ENCODE data around the gene RACK1. TPM values are rescaled to one million over a fixed set of nuclear protein-coding genes. Genes with fewer than 3 reads are reported as not detected.
A peak's percentile ranks its signal among the peaks of the same experiment; 100 is the strongest.

Gene RACK1
- polyA plus RNA-seq, 3 donors = 2,869 to 3,030 (median 2,913) TPM

GRCh38 chr5:181199881-181200638, 43.6 kb downstream of the RACK1 start:
- no peak for DNase-seq (ENCODE audit: low read depth in 3 of 3, low spot score in 2 of 3)

DNA sequence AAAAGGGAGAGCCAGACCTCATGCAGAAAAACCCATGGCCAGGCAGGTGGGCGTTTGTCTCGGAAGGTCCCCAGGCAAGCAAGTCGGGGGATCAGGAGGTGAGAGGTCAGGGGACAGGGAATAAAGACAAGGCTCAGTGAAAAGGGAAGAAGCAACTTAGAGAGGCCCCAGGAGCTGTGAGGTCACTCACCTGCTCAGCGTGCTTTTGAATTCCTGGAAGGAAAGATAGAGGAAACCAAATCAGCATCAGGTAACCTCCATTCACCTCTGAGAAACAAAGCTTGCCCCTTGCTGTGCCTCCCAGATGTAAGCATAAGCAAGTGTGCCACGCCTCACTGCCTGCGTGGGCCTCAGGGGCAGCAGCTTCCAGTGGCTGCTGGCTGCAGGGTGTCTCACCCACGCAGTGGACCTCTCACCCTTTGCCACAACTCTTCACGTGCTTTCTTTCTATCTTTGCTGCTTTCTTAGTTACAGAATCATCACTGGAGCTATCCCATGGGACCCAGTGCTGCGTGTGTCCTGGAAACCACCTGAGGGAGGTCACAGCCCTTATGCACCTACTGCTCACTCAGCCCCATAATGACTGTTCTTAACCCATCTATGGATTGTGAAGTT, 44.7 kb downstream of the RACK1 start:
- no peak for DNase-seq (ENCODE audit: low read depth in 3 of 3, low spot score in 2 of 3)

GRCh38 chr5:181198106-181198685, 45.5 kb downstream of the RACK1 start:
- DNase-seq (ENCODE audit: low read depth in 3 of 3, low spot score in 2 of 3) = no peak

DNA sequence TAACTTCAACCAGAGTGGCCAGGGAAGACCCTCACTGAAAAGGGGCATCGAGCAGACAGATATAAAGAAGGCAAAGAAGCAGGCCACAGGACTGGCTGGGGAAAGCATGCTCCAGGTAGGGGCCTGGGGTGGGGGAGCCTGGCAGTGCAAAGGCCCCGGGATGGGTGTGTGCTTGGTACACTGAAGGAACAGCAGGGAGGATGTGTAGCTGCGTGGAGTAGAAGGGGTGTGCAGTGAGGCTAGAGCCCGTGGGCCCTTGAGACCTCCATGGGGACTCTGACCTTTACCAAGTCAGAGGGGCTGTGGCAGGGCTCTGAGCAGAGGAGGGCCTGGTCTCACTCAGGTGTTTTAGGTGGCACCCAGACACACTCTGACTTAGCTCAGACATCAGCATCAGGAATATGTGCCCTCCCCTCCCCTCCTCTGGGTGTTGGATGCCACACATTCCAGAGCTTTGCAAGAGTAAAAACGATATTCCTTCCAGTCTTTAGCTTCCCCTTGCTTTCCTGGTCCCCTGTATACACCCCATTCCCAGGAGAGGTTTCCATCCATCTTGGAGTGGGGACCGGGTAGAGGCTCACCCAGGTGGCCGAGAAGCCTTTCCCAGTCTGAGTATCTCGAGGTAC, 46.3 kb downstream of the RACK1 start:
- DNase-seq (ENCODE audit: low read depth in 3 of 3, low spot score in 2 of 3) = no peak

DNA sequence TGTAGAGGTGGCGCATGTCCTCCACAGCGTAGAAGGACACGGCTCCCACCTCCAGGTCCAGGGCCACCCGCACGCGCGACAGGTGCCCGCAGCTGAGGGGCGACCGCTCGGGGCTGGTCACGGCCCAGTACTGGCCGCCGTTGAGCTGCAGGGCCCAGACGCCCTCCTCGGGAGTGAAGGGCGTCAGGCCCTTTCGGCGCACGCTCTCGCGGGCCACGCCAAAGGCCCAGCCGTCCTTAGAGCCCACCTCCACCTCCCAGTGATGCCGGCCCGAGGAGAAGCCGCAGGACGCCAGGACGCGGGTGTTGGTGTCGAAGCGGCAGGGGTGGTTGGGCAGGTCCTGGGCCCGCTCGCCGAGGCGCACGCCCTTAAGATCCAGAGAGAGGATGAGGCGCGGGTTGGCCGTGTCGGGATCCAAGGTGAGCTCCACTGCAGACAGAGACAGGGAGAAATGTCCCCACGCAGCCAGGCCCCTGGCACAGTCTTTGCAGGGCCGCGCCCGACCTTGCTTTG, 48.4 kb downstream of the RACK1 start:
- no peak for DNase-seq (ENCODE audit: low read depth in 3 of 3, low spot score in 2 of 3)

DNA sequence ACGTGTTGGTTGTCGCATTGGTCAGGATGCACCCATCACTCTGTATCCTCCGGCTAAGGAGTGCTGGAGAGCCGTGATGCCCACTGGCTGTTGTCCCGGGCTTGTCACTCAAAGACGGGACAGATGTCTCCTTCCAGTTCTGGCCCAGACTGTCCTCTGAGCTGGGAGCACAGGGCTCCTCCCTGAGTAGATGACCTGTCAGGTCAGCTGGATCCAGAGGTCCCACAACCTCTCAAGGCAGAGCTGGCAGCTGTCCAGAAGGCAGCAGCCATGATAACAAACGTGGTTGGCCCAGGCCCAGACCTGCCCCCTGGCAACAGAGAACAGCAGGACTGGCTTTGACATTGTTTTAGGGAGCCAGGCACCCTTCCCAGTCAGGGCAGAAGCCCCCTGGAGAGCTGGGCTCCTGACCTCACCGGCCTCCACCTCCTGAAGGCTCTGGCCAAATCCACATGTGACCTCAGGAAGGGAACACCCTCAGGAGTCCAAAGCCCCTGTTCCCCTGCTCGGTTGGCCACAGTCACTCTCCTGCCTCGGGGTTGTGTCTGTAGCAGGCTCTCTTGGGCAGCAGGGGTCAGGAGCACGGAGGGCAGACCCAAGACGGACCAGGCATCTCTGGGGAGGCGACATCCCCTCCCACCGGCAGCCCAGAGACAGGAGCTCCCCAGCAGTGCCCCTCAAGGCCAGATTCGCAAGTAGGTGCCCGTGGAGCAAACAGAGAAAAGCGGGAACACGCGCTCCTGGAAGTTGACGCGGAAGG, 49.0 kb downstream of the RACK1 start:
- no peak for DNase-seq (ENCODE audit: low read depth in 3 of 3, low spot score in 2 of 3)

- DNase-seq (ENCODE audit: low read depth in 3 of 3, low spot score in 2 of 3) = no peak
These were observed 50.0 kb downstream of the RACK1 start for GRCh38 chr5:181193656-181194055.

DNA sequence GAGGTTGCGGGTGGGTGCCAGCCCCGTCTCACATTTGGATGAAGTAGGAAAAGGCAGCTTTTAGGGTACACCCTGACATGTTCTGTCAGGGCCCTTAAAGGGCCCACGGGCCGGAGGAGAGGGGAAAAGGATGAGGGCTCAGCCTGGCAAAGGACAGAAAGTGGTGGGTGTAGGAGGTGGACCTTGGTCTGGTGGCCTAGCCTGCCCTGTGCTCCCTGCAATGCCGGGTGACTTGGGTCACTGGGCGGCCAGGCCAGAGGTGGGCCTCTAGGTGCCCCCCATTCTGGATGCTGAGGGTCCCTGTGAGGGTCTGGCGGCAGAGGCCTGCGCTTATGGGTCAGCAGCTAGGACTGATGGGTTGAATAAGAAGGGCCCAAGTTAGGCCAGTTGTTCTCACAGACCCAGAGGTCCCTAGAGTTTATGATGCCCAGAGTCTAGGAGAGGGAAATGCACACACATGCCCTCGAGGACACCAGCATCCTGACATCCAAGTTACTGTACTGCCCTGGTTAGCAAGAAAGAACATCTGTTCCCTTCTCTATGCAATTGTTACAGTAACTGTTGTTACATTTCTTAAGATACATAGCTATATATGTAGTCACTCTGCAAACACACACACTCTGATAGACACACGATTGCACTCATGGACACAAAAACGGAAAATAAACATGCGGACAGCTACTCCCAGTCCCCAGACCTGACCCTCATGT, 51.2 kb downstream of the RACK1 start:
- DNase-seq (ENCODE audit: low read depth in 3 of 3, low spot score in 2 of 3) = no peak

DNA sequence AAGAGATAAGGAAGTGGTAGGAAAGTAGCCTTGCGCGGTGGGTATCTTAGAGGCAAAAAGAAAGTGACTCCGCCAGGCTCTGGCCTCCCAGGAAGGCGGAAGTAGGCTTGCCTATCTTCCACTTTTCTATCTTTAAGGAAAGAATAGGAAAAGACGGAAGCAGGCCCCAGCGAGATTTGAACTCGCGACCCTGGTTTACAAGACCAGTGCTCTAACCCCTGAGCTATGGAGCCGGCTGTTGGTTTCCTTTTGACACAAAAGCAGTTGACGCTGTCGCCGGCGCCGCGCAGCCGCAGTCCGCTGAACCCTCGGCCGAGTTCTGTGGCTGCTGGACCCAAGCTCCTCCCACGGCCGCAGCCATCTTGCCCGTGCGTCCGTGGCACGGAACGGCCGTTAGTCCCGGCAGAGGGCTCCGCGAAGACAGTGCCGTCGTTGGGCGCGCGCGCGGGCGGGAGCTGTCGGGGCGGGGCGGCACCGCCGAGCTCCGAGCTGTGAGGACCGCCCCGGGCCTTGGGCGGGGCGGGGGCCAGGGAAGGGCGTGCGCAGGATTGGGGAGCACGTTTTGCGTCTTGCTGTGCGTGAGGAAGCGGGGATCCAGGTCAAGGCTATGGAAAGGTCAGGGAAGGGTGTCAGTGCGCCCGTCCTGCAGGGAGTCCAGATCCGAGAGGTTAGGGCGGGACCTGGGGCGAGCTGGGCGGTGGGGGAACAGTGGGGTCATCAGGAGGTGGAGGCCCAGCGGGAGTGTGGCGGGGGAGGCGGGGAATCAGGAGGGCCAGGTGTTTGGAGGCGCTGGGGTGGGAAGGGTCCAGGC, 52.0 kb downstream of the RACK1 start:
- peak in 2 of 3 donors; percentile 87 to 90 for DNase-seq (ENCODE audit: low read depth in 3 of 3, low spot score in 2 of 3)

DNA sequence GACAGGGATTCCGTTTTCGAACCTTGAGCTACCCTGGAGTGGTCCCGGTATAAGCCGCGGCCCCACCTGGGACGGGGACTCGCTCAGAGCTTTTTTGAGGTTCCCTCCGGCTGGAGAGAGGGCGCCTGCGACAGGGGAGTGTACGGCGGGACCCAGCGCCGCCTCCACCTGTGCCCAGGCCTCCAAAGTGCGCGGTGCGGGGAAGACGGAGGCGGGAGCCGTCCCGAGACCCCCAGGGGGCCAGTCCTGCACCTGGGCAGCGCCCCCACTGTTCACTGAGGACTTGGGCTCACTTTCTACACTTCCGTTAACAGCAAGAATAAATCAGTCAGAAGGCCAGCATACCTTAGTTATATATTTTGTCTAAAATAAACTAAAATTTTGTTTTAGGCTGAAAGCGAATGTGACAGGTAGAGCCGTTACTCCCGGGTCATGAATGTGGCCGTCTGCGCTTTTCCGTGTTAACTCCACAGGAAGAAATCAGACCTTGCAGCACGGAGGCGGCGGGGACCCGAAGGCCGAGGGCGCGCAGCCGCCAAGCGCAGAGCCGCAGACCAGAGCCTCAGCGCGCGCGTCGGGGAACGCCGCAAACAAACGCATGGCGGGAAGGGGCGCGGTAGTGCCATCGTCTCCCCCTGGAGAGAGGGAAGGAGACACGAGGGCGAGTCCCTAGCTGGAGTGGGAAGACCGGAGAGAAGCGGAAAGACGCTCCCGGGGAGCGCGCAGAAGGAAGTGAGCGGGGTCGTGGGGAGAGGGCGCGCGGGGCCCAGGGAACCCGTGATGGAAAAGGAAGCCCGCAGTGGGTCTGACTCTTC, 52.8 kb downstream of the RACK1 start:
- no peak for DNase-seq (ENCODE audit: low read depth in 3 of 3, low spot score in 2 of 3)

DNA sequence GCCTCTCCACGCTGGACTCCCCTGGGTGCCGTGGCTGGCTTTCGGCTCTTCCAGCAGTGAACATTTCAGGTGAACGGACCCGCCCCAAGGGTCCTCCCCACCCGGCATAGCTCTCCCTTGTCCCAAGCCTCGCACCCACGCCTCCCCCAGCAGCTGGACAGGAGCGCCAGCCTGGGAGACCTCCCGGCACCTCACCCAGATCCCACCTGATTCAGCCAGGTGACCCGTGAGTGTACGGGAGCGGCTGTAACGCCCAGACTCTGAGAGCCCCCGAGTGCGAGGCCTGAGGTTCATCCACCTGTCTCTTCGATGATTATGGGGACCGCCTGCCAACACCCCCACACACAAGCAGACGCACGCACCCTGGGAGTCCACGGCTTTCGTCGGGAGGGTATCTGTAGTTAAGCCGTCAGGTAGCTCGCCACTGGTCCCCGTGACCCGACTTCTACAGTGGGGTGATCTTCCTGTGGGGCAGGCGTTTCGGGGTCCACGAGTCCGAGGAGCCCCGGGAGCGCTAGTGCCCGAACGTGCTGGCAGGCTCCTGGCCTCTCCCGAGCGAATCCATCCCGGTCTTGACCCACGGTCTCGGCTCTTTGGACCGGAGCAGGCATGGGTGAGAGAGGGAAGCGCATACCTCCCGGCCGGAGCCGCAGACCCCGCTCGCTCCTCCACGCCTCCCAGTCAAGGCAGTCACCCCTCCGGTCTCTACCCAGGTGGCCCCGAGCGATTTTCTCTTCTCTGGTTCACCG, 53.6 kb downstream of the RACK1 start:
- no peak for DNase-seq (ENCODE audit: low read depth in 3 of 3, low spot score in 2 of 3)

- no peak for DNase-seq (ENCODE audit: low read depth in 3 of 3, low spot score in 2 of 3)
These were observed 54.2 kb downstream of the RACK1 start for GRCh38 chr5:181189363-181189961.

DNA sequence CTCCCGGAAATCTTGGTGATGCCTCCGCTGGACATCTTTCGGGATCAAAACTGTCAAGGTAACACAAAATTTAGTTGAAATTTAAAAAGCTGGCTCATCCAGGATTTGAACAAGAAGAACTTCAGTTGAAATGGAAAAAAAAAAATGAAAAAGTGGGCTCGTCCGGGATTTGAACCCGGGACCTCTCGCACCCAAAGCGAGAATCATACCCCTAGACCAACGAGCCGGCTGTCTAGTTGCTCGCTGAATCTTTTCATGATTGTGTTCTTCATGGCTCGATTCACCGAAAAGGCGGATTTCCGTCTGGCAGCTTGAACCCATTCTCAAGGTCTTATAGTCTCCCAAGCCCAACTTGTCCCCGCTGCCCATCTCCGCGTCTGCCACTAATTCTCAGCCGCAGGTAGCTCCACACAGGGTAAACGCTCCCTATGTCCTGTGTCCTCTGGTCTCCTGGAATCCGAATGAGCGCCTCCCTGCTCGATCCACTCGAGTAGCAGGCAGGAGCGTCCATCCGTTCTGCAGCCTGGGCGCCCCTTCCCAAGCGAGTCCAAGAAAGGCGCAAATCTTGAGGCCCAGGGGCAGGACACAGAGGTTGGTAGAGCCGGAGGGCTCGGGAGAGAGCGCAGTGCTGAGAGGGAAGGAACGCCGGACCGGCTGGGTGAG, 54.9 kb downstream of the RACK1 start:
- no peak for DNase-seq (ENCODE audit: low read depth in 3 of 3, low spot score in 2 of 3)

DNA sequence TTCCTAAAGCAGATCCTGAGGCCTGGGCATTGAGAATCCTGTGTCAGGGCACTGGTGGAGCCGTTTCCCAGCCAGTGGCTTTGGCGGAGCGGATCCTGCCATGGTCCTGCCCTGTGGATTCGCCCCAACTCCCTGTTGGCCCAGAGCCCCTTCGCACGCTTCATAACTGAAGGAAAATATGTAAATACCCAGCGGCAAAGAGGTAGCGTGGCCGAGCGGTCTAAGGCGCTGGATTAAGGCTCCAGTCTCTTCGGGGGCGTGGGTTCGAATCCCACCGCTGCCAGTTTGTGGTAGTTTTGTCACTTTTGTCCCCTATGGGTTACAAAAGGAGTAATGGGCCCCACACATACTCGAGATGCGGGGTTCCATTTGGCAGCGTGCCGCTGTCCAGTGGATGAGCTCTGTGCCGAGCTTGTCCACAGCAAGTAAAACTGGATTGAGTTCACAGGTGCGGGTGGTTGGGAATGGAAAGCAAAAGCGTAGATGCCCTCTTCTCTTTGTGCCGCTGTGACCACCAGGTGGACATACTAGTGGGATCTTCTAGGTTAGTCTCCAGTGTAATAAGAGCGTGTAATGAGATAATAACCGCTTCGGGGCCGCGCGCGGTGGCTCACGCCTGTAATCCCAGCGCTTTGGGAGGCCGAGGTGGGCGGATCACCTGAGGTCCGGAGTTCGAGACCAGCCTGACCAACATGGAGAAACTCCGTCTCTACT, 56.0 kb downstream of the RACK1 start:
- no peak for DNase-seq (ENCODE audit: low read depth in 3 of 3, low spot score in 2 of 3)

DNA sequence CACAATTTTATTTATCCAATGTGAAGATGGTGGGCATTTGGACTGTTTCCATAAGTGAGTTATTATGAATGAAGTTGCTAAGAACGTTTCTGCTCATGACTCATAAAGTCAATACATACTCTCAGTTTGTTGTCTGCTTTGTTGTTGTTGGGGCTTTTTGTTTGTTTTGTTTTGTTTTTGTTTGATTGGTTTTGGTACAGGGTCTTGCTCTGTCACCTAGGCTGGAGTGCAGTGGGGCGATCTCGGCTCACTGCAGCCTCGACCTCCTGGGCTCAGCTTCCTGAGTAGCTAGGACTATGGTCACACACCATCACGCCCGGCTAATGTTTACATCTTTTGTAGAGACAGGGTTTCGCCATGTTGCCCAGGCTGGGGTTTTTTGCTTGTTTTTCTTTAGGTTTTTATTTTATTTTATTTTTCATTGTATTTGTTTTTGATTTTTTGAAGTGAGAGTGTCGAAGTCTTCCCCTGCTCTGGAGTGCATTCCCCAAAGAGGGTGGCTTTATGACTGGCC, 56.7 kb downstream of the RACK1 start:
- no peak for DNase-seq (ENCODE audit: low read depth in 3 of 3, low spot score in 2 of 3)

Data from right renal cortex interstitium (tissue), 3 donors.